ENCODE data around the gene MCU. TPM values are rescaled to one million over a fixed set of nuclear protein-coding genes. Genes with fewer than 3 reads are reported as not detected.
"Not testable (repeated sequence)": the region's sequence is repeated elsewhere in the genome, so short reads cannot be mapped to it uniquely, and the experiment has no call there.

Gene MCU, protein sequence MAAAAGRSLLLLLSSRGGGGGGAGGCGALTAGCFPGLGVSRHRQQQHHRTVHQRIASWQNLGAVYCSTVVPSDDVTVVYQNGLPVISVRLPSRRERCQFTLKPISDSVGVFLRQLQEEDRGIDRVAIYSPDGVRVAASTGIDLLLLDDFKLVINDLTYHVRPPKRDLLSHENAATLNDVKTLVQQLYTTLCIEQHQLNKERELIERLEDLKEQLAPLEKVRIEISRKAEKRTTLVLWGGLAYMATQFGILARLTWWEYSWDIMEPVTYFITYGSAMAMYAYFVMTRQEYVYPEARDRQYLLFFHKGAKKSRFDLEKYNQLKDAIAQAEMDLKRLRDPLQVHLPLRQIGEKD
- 95.0 TPM for total RNA-seq

DNA sequence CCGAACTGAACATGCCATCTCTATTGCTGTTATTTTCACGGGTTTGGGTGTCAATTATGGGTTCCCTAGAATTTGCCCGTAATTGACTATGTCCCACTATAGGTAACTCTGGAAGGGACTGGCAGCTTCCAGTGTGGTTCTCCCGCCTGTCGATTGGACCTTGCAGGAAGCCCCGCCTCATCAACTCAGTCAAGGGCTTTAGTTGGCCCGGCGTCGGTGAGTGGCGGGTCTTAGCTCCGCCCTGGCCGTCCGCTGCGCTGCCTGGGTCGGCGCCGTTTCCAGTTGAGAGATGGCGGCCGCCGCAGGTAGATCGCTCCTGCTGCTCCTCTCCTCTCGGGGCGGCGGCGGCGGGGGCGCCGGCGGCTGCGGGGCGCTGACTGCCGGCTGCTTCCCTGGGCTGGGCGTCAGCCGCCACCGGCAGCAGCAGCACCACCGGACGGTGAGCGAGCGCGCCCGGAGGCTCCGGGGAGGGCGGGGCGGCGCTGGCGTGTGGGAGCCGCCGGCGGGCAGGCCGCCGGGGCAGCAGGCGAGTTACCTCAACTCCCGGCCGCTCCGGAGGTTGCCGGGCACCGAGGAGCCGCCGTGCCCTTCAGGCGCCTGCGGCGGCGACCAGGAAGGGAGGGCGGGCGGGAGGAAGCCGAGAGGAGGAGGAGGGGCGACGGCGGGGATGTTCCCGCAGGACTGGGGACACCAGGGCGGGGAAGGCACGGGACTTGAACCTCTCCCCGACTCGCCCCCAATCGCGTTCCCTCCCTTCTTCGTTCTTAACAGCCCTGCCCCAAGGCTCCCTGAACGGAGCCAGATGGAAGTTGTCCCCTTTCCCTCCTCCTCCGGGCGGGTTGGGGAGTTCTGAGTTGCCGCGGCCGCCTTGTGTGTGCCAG is at the start of gene MCU:
Gene MCU, plus strand, starts transcription at position 281 of the 881 bp plus-strand sequence. Its CDS starts 9 bp downstream, at position 290.
- no peaks in the 10 kb centered on the region for H3K27me3 ChIP-seq (ENCODE audit: control insufficient read depth in 3 of 3, insufficient read depth in 3 of 3, low read length in 3 of 3)
- peak within 1 kb of the TSS; percentile 87 to 93 (median 91) for H3K9ac ChIP-seq (ENCODE audit: low read depth in 1 of 3, low read length in 3 of 3)
- no peaks in the 10 kb centered on the region for H3K36me3 ChIP-seq (ENCODE audit: control insufficient read depth in 3 of 3, insufficient read depth in 3 of 3, low read length in 3 of 3)
- H3K4me1 ChIP-seq (ENCODE audit: control insufficient read depth in 3 of 3, insufficient read depth in 3 of 3, low read length in 3 of 3) = peaks cover 12 to 38% (median 37%) of the 10 kb centered on the region in 3 donors
- peak within 1 kb of the TSS; percentile 81 for H3K27ac ChIP-seq (ENCODE audit: low read depth, low read length)
- H3K9me3 ChIP-seq (ENCODE audit: control insufficient read depth in 3 of 3, low read length in 3 of 3) = no peaks in the 10 kb centered on the region
- H3K4me3 ChIP-seq (ENCODE audit: low read length in 3 of 3) = peak within 1 kb of the TSS; percentile 75 to 97 (median 92)

DNA sequence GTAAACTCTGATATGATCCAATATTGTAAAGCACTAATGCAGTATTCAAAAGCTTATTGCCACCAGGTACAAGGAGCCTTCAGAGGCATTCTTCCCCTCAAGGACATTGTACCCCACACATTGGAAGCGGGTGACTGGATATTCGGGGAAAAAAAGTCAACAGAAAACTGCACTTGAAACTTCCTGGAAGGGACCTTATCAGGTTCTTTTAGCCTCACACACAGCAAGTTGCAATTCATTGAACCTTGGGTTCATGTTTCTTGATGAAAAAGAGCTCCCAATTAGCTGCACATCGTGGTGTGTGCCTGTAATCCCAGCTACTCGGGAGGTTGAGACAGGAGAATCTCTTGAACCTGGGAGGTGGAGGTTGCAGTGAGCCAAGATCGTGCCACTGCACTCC is 49.6 kb upstream of the MCU start:
- Histone ChIP-seq H3K9me3 (ENCODE audit: control insufficient read depth in 3 of 3, low read length in 3 of 3) (no peaks in the 10 kb centered on the region), H3K27ac (ENCODE audit: low read depth, low read length) (no peak overlapping the region), H3K36me3 (ENCODE audit: control insufficient read depth in 3 of 3, insufficient read depth in 3 of 3, low read length in 3 of 3) (no peaks in the 10 kb centered on the region), H3K4me1 (ENCODE audit: control insufficient read depth in 3 of 3, insufficient read depth in 3 of 3, low read length in 3 of 3) (peaks cover 3 to 16% (median 8%) of the 10 kb centered on the region in 3 donors), H3K4me3 (ENCODE audit: low read length in 3 of 3) (no peak overlapping the region), H3K27me3 (ENCODE audit: control insufficient read depth in 3 of 3, insufficient read depth in 3 of 3, low read length in 3 of 3) (no peaks in the 10 kb centered on the region), H3K9ac (ENCODE audit: low read depth in 1 of 3, low read length in 3 of 3) (no peak overlapping the region)

DNA sequence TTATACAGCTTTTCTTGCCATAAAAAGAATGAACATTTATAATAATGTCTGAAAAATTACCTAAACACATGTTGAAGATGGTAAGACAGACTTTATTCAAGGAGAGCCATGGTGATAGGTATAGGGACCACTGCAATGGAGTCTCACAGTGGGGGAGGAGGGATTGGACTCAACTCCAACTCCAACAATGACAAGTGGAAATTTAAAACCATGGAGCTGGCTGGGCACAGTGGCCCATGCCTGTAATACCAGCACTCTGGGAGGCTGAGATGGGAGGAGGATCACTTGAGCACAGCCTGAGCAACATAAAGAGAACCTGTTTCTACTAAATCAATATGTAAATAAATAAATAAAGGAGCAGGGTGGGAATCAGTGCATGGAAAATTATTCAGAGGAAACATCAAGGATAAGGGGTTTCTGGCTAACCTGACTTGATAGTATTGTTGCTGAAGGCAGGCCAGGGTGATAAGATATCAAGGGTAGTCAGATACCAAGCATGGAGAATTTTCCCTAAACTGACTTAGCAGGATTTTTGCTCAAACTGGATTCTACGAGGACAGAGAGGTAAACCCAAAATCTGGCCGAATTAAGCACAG is 46.6 kb upstream of the MCU start:
- Histone ChIP-seq H3K4me1 (ENCODE audit: control insufficient read depth in 3 of 3, insufficient read depth in 3 of 3, low read length in 3 of 3) (peaks cover 0 to 5% (median 4%) of the 10 kb centered on the region in 3 donors), H3K36me3 (ENCODE audit: control insufficient read depth in 3 of 3, insufficient read depth in 3 of 3, low read length in 3 of 3) (no peaks in the 10 kb centered on the region), H3K9ac (ENCODE audit: low read depth in 1 of 3, low read length in 3 of 3) (no peak overlapping the region), H3K9me3 (ENCODE audit: control insufficient read depth in 3 of 3, low read length in 3 of 3) (no peaks in the 10 kb centered on the region), H3K4me3 (ENCODE audit: low read length in 3 of 3) (no peak overlapping the region), H3K27ac (ENCODE audit: low read depth, low read length) (no peak overlapping the region), H3K27me3 (ENCODE audit: control insufficient read depth in 3 of 3, insufficient read depth in 3 of 3, low read length in 3 of 3) (no peaks in the 10 kb centered on the region)

DNA sequence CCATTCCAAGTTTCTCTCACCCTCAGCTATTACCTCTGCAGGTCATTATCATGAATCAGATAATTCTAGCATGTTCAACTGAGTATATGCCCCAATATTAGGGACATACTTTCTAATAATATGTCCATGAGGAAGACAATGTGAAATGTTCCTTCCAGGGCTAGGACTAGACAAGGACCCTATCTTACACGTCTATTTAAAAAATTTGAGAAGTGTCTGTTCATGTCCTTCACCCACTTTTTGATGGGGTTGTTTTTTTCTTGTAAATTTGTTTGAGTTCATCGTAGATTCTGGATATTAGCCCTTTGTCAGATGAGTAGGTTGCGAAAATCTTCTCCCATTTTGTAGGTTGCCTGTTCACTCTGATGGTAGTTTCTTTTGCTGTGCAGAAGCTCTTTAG is 45.0 kb upstream of the MCU start:
- not testable (repeated sequence) for H3K27ac ChIP-seq (ENCODE audit: low read depth, low read length); H3K27me3 ChIP-seq (ENCODE audit: control insufficient read depth in 3 of 3, insufficient read depth in 3 of 3, low read length in 3 of 3); H3K9me3 ChIP-seq (ENCODE audit: control insufficient read depth in 3 of 3, low read length in 3 of 3); H3K36me3 ChIP-seq (ENCODE audit: control insufficient read depth in 3 of 3, insufficient read depth in 3 of 3, low read length in 3 of 3); H3K4me1 ChIP-seq (ENCODE audit: control insufficient read depth in 3 of 3, insufficient read depth in 3 of 3, low read length in 3 of 3); H3K4me3 ChIP-seq (ENCODE audit: low read length in 3 of 3); H3K9ac ChIP-seq (ENCODE audit: low read depth in 1 of 3, low read length in 3 of 3)

DNA sequence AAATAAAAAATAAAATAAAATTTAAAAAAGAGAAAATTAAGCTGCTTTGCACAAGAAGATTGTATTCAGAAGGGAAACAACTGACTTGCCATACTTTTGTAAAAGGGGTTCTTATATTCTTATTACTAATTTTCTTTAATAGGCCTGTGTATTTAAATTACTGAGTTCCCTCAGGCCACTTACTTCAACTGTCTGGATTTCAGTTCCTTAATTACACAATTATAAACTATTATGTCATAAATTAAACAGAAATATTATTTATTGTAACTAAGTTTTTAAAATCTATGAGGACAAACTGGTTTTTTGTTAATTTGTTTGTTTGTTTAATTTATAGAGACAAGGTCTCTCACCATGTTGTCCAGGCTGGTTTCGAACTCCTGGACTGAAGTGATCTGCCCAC is 43.6 kb upstream of the MCU start:
- Histone ChIP-seq H3K9ac (ENCODE audit: low read depth in 1 of 3, low read length in 3 of 3) (no peak overlapping the region), H3K27ac (ENCODE audit: low read depth, low read length) (no peak overlapping the region), H3K4me1 (ENCODE audit: control insufficient read depth in 3 of 3, insufficient read depth in 3 of 3, low read length in 3 of 3) (peaks cover 0 to 5% (median 5%) of the 10 kb centered on the region in 3 donors), H3K9me3 (ENCODE audit: control insufficient read depth in 3 of 3, low read length in 3 of 3) (no peaks in the 10 kb centered on the region), H3K36me3 (ENCODE audit: control insufficient read depth in 3 of 3, insufficient read depth in 3 of 3, low read length in 3 of 3) (no peaks in the 10 kb centered on the region), H3K27me3 (ENCODE audit: control insufficient read depth in 3 of 3, insufficient read depth in 3 of 3, low read length in 3 of 3) (no peaks in the 10 kb centered on the region), H3K4me3 (ENCODE audit: low read length in 3 of 3) (no peak overlapping the region)

DNA sequence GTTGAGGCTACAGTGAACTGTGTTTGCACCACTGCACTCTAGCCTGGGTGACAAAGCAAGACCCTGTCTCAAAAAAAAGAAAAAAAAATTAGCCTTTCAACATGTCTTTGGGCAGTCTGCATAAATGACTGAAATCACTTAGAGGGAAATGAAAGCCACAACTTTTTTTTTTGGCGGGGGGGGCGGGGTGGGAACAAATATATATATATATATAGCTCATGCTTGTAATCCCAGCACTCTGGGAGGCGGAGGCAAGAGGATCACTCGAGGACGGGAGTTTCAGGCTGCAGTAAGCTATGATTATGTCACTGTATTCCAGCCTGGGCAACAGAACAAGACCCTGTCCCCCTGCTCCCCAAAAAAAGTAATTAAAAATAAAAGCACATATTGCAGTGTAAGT is 42.7 kb upstream of the MCU start:
- Histone ChIP-seq H3K27me3 (ENCODE audit: control insufficient read depth in 3 of 3, insufficient read depth in 3 of 3, low read length in 3 of 3) (no peaks in the 10 kb centered on the region), H3K9ac (ENCODE audit: low read depth in 1 of 3, low read length in 3 of 3) (no peak overlapping the region), H3K9me3 (ENCODE audit: control insufficient read depth in 3 of 3, low read length in 3 of 3) (no peaks in the 10 kb centered on the region), H3K4me3 (ENCODE audit: low read length in 3 of 3) (no peak overlapping the region), H3K36me3 (ENCODE audit: control insufficient read depth in 3 of 3, insufficient read depth in 3 of 3, low read length in 3 of 3) (no peaks in the 10 kb centered on the region), H3K27ac (ENCODE audit: low read depth, low read length) (no peak overlapping the region), H3K4me1 (ENCODE audit: control insufficient read depth in 3 of 3, insufficient read depth in 3 of 3, low read length in 3 of 3) (peaks cover 0 to 15% (median 5%) of the 10 kb centered on the region in 3 donors)

DNA sequence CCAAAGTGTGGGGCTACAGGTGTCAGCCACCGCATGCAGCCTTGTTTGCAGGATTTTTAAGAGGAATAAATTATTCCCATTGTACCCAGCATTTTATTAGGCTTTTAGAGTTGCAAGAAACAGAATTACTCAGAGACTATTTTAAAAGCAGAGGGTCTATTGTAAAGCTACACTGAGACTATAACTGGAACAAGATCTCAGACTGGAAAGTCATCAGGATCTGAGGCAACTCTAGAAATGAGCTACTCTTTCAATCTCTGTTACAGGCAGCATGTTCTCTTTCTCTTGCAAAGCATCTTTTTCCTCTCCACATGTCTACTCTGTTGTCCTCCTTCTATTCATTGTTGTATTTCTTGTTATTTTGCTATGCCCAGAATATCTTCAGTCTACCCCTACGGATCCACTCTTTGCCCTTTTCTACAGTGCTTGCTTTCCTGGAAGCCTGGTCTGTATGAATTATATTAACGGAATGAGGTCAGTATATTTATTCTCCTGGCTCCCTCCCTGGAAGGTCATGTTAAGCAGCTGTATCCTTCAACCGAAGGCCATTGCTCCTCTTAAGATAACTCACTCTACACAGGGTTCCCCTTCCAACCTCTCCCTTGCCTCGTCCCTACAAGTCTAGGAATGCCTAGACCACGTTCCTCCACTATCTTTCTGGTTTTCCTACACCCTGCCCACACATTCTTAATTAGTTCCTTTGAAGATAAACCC is 38.4 kb upstream of the MCU start:
- peak overlapping the region; percentile 72 for H3K27ac ChIP-seq (ENCODE audit: low read depth, low read length)

DNA sequence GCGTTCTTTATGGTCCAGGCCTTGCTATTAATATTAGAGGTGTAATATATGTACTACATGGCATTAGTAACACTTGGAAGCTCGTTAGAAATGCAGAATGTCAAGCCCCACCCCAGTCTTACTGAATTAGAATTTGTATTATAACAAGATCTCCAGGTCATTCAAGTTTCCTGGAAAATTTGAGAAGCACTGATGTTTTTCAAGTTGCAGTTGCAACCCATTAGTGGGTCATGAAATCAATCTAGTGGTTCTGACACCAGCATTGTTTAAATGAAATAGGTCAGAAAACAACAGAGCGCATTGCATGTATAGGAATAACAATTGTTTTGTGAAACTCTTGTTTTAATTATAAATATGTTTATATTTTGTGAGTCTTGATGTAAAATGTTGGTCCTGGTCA is 37.2 kb upstream of the MCU start:
- H3K27me3 ChIP-seq (ENCODE audit: control insufficient read depth in 3 of 3, insufficient read depth in 3 of 3, low read length in 3 of 3) = no peaks in the 10 kb centered on the region
- H3K4me3 ChIP-seq (ENCODE audit: low read length in 3 of 3) = no peak overlapping the region
- H3K9me3 ChIP-seq (ENCODE audit: control insufficient read depth in 3 of 3, low read length in 3 of 3) = no peaks in the 10 kb centered on the region
- no peaks in the 10 kb centered on the region for H3K36me3 ChIP-seq (ENCODE audit: control insufficient read depth in 3 of 3, insufficient read depth in 3 of 3, low read length in 3 of 3)
- no peak overlapping the region for H3K9ac ChIP-seq (ENCODE audit: low read depth in 1 of 3, low read length in 3 of 3)
- H3K27ac ChIP-seq (ENCODE audit: low read depth, low read length) = no peak overlapping the region
- peaks cover 0 to 12% (median 0%) of the 10 kb centered on the region in 3 donors for H3K4me1 ChIP-seq (ENCODE audit: control insufficient read depth in 3 of 3, insufficient read depth in 3 of 3, low read length in 3 of 3)

More for the DNA sequence above, 38.4 kb upstream of the MCU start:
- no peaks in the 10 kb centered on the region for H3K27me3 ChIP-seq (ENCODE audit: control insufficient read depth in 3 of 3, insufficient read depth in 3 of 3, low read length in 3 of 3)
- peak overlapping the region in 1 of 3 donors; percentile 13 for H3K4me3 ChIP-seq (ENCODE audit: low read length in 3 of 3)
- H3K36me3 ChIP-seq (ENCODE audit: control insufficient read depth in 3 of 3, insufficient read depth in 3 of 3, low read length in 3 of 3) = no peaks in the 10 kb centered on the region
- no peaks in the 10 kb centered on the region for H3K9me3 ChIP-seq (ENCODE audit: control insufficient read depth in 3 of 3, low read length in 3 of 3)
- H3K4me1 ChIP-seq (ENCODE audit: control insufficient read depth in 3 of 3, insufficient read depth in 3 of 3, low read length in 3 of 3) = peaks cover 0 to 12% (median 0%) of the 10 kb centered on the region in 3 donors
- H3K9ac ChIP-seq (ENCODE audit: low read depth in 1 of 3, low read length in 3 of 3) = no peak overlapping the region

DNA sequence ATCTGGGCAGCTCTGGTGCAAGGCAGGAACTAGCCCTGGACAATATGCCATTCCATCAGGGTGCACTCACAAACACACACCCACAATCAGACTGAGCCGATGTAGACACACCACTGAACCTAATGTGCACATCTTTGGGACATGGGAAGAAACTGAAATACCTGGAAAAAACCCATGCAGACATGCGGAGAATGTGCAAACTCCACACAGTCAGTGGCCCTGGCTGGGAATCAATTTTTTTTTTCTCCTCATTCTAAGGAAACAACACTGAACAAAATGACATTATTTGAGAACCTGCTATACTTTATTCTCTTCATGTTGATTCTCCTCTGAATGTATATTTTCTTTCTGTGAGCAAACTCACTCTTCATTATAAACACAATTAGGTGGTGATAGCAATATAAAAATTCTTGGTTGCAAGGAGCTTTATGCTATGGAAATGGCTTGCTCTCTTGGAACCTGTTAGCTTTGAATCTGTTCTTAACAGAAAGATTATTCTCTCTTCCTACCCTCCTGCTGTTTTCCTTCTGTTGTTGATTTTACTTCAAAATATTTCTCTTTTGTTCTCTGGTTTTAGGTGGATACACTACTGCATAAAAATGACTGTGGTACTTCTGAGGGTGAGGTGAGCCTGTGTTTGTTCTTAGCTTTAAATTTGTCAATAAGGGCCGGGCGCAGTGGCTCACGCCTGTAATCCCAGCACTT is 33.1 kb upstream of the MCU start:
- Histone ChIP-seq H3K27ac (ENCODE audit: low read depth, low read length) (no peak overlapping the region), H3K4me1 (ENCODE audit: control insufficient read depth in 3 of 3, insufficient read depth in 3 of 3, low read length in 3 of 3) (peaks cover 0 to 5% (median 0%) of the 10 kb centered on the region in 3 donors), H3K4me3 (ENCODE audit: low read length in 3 of 3) (no peak overlapping the region), H3K36me3 (ENCODE audit: control insufficient read depth in 3 of 3, insufficient read depth in 3 of 3, low read length in 3 of 3) (no peaks in the 10 kb centered on the region), H3K9ac (ENCODE audit: low read depth in 1 of 3, low read length in 3 of 3) (no peak overlapping the region), H3K9me3 (ENCODE audit: control insufficient read depth in 3 of 3, low read length in 3 of 3) (no peaks in the 10 kb centered on the region), H3K27me3 (ENCODE audit: control insufficient read depth in 3 of 3, insufficient read depth in 3 of 3, low read length in 3 of 3) (no peaks in the 10 kb centered on the region)
